Upper lobe of left lung (tissue), 6 donors: Measurements from ENCODE around the gene FGF7. TPM values are rescaled to one million over a fixed set of nuclear protein-coding genes. Genes with fewer than 3 reads are reported as not detected.
A peak's percentile ranks its signal among the peaks of the same experiment; 100 is the strongest.

ENCODE experiments used
- ATAC-seq, 2 donors: fragments of 200-7000 bp; cut with Tn5 transposase; one replicate each; pipeline ENCODE4 v1.9.1; 2022; ENCODE audit warnings: mild to moderate bottlenecking in 2 of 2, moderate library complexity in 2 of 2; ENCODE audit not compliant: low FRiP score in 2 of 2
- DNase-seq, 2 donors: peaks; one replicate each; pipeline ENCODE4 v3.0.0-alpha.2; 2019 to 2020
- H3K27ac ChIP-seq, 4 donors: fragments of 200-600 bp; sonication (generic); one replicate each; pipeline ENCODE4 v1.5.1; 2016 to 2019
- H3K27me3 ChIP-seq, 4 donors: fragments of 200-600 bp; sonication (generic); one replicate each; pipeline ENCODE4 v1.5.1; 2017 to 2019
- H3K36me3 ChIP-seq, 4 donors: fragments of 200-600 bp; sonication (generic); one replicate each; pipeline ENCODE4 v1.5.1; 2016 to 2019
- H3K4me1 ChIP-seq, 4 donors: fragments of 200-600 bp; sonication (generic); one replicate each; pipeline ENCODE4 v1.5.1; 2018 to 2019
- H3K4me3 ChIP-seq, 4 donors: fragments of 200-600 bp; sonication (generic); one replicate each; pipeline ENCODE4 v1.5.1; 2017 to 2019; ENCODE audit warnings: mild to moderate bottlenecking in 2 of 4, moderate library complexity in 1 of 4
- H3K9me3 ChIP-seq, 4 donors: fragments of 200-600 bp; sonication (generic); one replicate each; pipeline ENCODE4 v1.5.1; 2018 to 2019
- EP300 ChIP-seq, 4 donors: sonication (generic); formaldehyde crosslinking; IDR thresholded peaks; one replicate each; pipeline ENCODE4 v1.5.1; 2017; ENCODE audit warnings: antibody characterized with exemption in 4 of 4, control low read depth in 2 of 4
- POLR2A ChIP-seq, 4 donors: fragments of 450-650 bp; IDR thresholded peaks; one replicate each; pipeline ENCODE4 v1.5.1; 2016 to 2017; ENCODE audit warnings: antibody characterized with exemption in 4 of 4, mild to moderate bottlenecking in 2 of 4
- POLR2AphosphoS5 ChIP-seq, 2 donors: sonication (generic); formaldehyde crosslinking; IDR thresholded peaks; one replicate each; pipeline ENCODE4 v1.5.1; 2017; ENCODE audit warnings: antibody characterized with exemption in 2 of 2
- WGBS, 2 donors: methylation state at CpG; one replicate each; pipeline ENCODE4 v1.1.5; 2017 to 2018; 5-methylcytosine and 5-hydroxymethylcytosine counted together
- total RNA-seq, 6 donors: library from RNA; depleted of rRNA in 4 of 6; stranded (reverse); fragments of >200 nt in 4 of 6; gene quantifications; one replicate each; pipeline versions ENCODE4 v1.1.0 to v1.2.1, GENCODE V29; 2016 to 2021
- TF ChIP-seq, protein P1 (sequence below), 6 experiments: fragments of 450-650 bp in 4 of 6; fragments of 200-600 bp in 2 of 6; sonication (generic) in 2 of 6; IDR thresholded peaks; one replicate each; pipeline ENCODE4 v1.5.1; 2016 to 2019; ENCODE audit warnings: antibody characterized with exemption in 6 of 6
- donor health status: DM: no; HTN: no; CAD: no; lungs with moderate emphysema.
- donor health status: DM: no; HTN: yes; CAD: no; lungs with severe emphysema.

The FGF7 gene
- total RNA-seq, 6 donors from 2014 or later: 7.2 to 33.7 (median 9.4) TPM

DNA sequence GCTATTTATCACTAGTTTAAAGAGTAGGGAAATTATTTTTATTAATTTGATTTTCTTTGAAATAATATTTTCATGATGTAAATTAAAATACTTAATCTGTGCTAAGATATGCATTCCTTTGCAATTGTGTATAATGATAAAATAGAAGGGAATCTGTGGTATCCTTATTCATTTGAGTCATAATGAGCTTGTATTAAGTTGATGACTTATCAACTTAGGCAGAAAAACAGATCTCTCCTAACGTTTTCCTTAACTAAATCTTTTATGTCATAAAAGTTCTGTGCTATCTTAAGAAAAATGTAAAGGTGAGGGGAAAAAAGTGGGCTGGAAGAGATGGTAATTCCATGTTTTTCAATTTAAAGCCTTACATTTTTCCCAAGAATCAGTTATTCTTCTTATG, 1.9 kb downstream of the FGF7 start:
- Histone ChIP-seq H3K27me3 (no peaks in the 10 kb centered on the region), H3K27ac (no peak overlapping the region), H3K4me1 (no peaks in the 10 kb centered on the region), H3K9me3 (no peaks in the 10 kb centered on the region), H3K36me3 (no peaks in the 10 kb centered on the region), H3K4me3 (peak overlapping the region in 3 of 4 donors; percentile 17 to 35 (median 35))
- ATAC-seq (no peak), DNase-seq (no peak)
- TF ChIP-seq POLR2AphosphoS5 (IDR thresholded peaks at IDR 0.05): no peak
- TF ChIP-seq, protein P1, sequence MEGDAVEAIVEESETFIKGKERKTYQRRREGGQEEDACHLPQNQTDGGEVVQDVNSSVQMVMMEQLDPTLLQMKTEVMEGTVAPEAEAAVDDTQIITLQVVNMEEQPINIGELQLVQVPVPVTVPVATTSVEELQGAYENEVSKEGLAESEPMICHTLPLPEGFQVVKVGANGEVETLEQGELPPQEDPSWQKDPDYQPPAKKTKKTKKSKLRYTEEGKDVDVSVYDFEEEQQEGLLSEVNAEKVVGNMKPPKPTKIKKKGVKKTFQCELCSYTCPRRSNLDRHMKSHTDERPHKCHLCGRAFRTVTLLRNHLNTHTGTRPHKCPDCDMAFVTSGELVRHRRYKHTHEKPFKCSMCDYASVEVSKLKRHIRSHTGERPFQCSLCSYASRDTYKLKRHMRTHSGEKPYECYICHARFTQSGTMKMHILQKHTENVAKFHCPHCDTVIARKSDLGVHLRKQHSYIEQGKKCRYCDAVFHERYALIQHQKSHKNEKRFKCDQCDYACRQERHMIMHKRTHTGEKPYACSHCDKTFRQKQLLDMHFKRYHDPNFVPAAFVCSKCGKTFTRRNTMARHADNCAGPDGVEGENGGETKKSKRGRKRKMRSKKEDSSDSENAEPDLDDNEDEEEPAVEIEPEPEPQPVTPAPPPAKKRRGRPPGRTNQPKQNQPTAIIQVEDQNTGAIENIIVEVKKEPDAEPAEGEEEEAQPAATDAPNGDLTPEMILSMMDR (IDR thresholded peaks at IDR 0.05): no peak
- TF ChIP-seq EP300 (IDR thresholded peaks at IDR 0.05): no peak
- TF ChIP-seq POLR2A (IDR thresholded peaks at IDR 0.05): no peak
- WGBS, 2 donors: 37 to 61% methylated on average over 1 of the region's 1 CpG

DNA sequence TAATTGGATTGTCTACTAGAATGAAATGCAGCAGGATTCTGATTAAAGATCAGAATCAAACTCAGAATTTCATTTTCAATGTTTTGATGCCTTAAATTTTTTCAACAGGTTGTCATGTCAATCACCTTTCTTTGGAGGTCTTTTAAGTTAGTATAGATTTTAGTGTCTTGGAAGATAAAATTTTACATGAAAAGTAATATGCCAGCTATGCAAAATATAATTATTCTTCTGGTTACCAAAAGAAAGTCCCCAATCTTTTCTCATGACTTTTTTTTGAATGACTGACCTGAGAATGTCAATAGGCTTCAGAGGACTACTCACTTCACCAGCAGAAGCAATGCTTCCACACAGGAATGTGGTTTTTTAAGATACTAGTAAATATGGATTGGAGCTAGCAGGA, 4.3 kb downstream of the FGF7 start:
- peak overlapping the region in 1 of 4 donors; percentile 19 for H3K27ac ChIP-seq
- H3K9me3 ChIP-seq: no peaks in the 10 kb centered on the region
- DNase-seq (no peak), ATAC-seq (no peak)
- H3K27me3 ChIP-seq: no peaks in the 10 kb centered on the region
- no peaks in the 10 kb centered on the region for H3K36me3 ChIP-seq
- no peaks in the 10 kb centered on the region for H3K4me1 ChIP-seq
- H3K4me3 ChIP-seq: peak overlapping the region in 1 of 4 donors; percentile 35
- TF ChIP-seq POLR2AphosphoS5 (IDR thresholded peaks at IDR 0.05) (no peak), POLR2A (IDR thresholded peaks at IDR 0.05) (no peak), EP300 (IDR thresholded peaks at IDR 0.05) (no peak)
- TF ChIP-seq, protein P1 (IDR thresholded peaks at IDR 0.05): no peak

DNA sequence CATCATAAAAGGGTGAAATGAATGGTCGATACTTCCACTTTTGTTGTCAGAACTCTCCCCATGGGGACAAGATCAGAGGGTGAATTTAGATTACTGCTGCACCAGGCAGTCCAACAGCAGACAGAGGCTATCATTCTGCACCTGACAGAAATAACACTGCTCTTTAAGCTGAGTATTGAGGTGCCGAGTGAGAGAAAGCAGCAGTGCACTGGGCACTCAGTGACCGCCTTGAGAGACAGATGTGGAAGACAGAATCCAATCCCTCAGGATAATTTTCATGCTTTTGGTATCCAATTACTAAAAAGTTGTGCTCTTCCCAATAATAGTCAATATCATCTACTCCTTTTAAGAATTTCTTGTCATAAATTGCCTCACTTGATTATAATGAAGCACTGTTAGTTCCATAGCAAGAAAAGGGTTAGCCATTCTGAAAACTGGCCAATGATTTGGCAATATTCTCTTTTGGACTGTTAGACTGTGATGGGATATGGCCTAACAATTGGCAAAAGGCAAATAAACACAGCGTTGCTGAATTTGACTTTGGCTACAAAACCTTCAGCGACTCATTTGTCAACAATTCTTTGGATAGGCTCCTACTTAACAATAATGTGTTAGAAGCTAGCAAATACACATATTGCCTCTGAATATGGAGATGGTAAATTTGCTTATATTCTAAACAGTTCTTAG, 5.5 kb downstream of the FGF7 start:
- 64 to 68% methylated on average over 5 of the region's 5 CpGs for WGBS, 2 donors
- ATAC-seq: peak; percentile 22 to 78
- DNase-seq: no peak
- Histone ChIP-seq H3K4me1 (no peaks in the 10 kb centered on the region), H3K9me3 (no peaks in the 10 kb centered on the region), H3K27me3 (no peaks in the 10 kb centered on the region), H3K27ac (peak overlapping the region in 1 of 4 donors; percentile 19), H3K4me3 (no peak overlapping the region), H3K36me3 (no peaks in the 10 kb centered on the region)
- TF ChIP-seq POLR2AphosphoS5 (IDR thresholded peaks at IDR 0.05): peak in 1 of 2 donors; percentile 66
- TF ChIP-seq, protein P1 (IDR thresholded peaks at IDR 0.05): no peak

DNA sequence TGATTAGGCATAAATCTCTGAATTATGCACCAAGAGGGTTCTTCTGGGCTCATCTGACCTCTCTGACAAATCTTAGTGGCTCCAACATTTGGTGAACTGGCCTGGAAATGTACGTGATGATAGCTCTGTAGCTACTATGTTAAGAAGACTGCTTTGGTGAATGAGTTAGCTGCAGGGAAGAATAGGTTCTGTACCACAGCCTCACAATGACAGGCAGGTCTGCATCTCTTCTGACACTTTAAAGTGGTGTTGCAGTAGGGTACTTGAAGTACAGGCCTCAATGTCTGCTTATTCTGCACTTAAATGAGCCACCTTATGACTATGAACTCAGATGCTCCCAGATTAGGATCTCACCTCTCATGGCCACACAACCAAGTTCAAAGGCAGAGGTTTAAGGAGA, 7.0 kb downstream of the FGF7 start:
- H3K36me3 ChIP-seq: no peaks in the 10 kb centered on the region
- DNase-seq (no peak), ATAC-seq (no peak)
- H3K4me3 ChIP-seq: no peak overlapping the region
- no peak for TF ChIP-seq POLR2A (IDR thresholded peaks at IDR 0.05)
- TF ChIP-seq, protein P1 (IDR thresholded peaks at IDR 0.05): no peak
- no peak for TF ChIP-seq EP300 (IDR thresholded peaks at IDR 0.05)
- TF ChIP-seq POLR2AphosphoS5 (IDR thresholded peaks at IDR 0.05): no peak
- H3K4me1 ChIP-seq: no peaks in the 10 kb centered on the region
- H3K9me3 ChIP-seq: no peaks in the 10 kb centered on the region
- peak overlapping the region in 2 of 4 donors; percentile 10 to 48 for H3K27ac ChIP-seq
- 67 to 73% methylated on average over 1 of the region's 1 CpG for WGBS, 2 donors
- no peaks in the 10 kb centered on the region for H3K27me3 ChIP-seq

DNA sequence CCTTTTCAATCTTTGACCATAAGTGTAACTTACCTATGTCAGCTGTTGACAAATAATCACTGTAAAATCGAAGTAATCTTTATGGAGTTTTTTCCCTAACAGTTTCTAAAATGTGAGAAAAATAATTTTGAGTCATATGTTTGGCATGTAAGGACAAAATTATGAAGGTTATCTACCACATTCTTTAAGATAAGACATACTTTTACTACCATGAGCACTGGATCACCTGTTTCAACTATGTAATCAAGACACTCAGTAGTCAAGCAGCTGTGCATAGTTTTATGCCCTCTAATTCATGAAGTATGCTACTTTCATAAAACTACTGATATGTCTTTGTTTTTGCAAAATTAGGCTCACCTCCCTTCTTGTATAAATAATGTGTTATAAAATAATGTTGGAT, 12.1 kb downstream of the FGF7 start:
- WGBS, 2 donors: 71 to 75% methylated on average over 1 of the region's 1 CpG
- ATAC-seq: no peak
- DNase-seq: no peak
- H3K27ac ChIP-seq: no peak overlapping the region
- H3K4me3 ChIP-seq: no peak overlapping the region
- no peaks in the 10 kb centered on the region for H3K36me3 ChIP-seq
- H3K27me3 ChIP-seq: no peaks in the 10 kb centered on the region
- H3K4me1 ChIP-seq: peaks cover 4 to 15% (median 11%) of the 10 kb centered on the region in 4 donors
- TF ChIP-seq, protein P1 (IDR thresholded peaks at IDR 0.05): no peak
- TF ChIP-seq POLR2A (IDR thresholded peaks at IDR 0.05) (no peak), EP300 (IDR thresholded peaks at IDR 0.05) (no peak), POLR2AphosphoS5 (IDR thresholded peaks at IDR 0.05) (no peak)
- no peaks in the 10 kb centered on the region for H3K9me3 ChIP-seq
